GM18502 (cell line): Measurements from ENCODE around the gene GCN1.

Experiments
- ATAC-seq: cut with Tn5 transposase; IDR thresholded peaks from one replicate; pipeline ENCODE4 v1.9.1; 2021; ENCODE audit warnings: mild to moderate bottlenecking; ENCODE audit not compliant: unreplicated experiment, poor library complexity

Gene GCN1

GRCh38 chr12:120230326-120230973 is 35.9 kb upstream of the GCN1 start:
- ATAC-seq: no peak

DNA sequence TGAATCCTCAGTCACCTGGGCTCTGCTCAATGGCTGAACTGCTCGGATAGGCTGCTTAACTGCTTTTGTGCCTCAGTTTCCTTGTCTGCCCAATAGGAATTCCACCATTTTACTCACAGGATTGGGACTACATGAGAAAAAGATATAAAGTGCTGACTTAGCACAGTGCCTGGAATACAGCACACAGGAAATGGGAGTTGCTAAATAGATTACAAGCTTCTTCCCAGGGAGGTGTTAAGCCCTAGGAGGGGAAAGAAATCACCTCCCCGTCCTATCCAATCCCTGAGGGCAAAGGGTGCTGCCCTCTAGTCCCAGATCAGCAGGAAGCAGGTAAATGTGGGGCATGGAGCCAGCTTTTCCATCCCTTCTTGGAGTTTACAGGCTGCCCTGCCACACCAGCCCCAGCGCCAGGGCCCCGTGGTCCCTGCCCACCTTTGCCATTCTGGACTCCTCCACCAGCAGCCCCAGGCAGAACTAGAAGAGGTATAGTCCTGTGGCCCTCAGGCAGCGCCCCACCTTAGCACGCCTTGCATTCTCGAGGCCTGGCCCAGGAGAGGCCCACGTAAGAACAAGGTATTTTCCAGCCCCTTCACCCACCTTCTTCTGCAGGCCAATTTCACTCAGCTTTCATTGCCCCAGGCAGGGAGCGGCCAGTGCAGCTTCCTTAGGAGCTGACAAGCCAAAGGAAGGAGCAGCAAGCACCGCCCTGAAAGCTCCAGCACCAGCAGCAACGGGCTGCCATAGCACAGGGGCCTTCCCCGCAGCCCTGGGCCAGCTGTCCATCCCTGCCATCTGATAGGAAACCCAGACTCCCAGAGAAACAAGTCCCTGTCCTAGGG is 35.2 kb upstream of the GCN1 start:
- ATAC-seq: no peak

GRCh38 chr12:120229071-120229486 is 34.6 kb upstream of the GCN1 start:
- no peak for ATAC-seq

DNA sequence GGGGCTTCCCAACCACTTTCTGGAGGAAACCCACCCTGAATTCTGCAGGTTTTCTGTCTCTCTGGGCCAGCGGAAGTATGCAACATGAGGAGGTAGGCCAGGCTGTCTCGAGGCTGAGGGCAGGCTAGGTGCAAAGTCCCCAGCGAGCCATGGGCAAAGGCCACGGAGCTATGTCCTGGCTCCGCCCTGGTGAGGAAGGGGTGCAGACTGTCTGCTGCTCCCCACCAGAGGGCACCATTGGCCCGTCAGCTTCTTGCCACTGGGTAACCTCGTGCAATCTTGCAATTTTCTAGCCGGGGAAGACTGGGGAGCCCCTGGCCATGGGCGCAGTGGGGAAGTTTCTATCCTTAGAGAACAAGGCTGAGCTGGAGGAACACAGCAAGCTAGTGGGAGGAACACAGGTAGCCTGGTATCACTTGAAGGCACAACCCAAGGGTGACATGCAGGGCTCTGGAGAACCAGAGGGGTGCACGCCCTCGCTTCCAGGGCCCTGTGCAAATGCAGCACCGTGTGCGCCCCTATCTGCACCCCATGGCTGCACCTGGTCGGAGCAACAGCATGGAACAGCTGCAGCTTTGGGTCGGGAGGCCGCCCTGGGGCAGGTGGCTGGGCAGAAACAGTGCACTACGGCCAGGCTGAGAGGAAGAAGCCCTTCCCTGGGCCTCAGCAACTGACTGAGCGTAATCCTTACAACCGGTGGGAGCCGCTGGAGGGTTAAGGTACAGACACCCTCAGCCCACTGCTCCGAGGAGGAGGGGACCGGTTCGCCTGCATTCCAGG is 34.0 kb upstream of the GCN1 start:
- ATAC-seq: peak; percentile 66

DNA sequence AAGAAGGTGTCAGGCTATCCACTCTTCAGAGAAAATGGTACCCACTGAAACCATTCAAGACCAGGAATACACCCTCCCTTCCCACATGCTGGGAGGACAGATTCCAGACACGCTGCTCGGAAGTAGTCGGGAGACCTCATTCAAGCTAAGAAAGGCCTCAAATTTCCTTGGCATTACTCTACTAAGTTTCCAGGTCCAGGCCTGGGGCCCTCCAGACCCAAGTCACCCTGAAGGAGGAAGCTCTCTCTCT is 33.5 kb upstream of the GCN1 start:
- peak; percentile 4 for ATAC-seq

DNA sequence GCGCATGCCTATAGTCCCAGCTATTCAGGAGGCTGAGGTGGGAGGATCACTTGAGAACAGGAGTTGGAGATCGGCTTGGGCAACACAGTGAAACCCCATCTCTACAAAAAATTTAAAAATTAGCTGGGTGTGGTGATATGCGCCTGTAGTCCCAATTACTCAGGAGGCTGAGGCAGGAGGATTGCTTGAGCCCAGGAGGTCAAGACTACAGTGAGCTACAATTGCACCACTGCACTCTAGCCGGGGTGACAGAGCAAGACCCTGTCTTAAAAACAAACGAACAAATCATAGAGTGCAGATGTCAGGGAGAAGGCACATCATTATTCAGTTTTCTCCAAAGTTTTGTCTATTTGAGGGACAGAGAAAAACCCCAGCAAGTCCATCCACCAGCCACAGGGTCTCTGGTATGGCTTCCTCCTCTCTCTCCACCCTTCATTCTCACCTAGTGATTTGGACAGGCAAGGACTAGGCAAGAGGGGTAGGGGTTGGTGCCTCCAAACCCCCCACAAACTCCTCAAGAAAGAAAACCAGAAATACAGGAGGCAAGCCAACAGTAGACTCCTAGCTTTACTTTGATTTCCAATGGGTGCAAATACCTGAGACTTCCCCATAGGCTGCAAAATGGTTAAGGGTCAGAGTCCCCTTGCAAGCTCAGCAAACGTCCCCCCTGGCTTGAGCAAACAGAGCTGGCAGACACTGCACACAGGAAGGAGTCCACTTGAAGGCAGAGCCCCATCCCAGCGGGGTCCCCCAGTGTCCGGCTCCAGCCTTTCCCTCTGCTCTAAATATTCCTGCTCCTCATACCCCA is 32.9 kb upstream of the GCN1 start:
- no peak for ATAC-seq

DNA sequence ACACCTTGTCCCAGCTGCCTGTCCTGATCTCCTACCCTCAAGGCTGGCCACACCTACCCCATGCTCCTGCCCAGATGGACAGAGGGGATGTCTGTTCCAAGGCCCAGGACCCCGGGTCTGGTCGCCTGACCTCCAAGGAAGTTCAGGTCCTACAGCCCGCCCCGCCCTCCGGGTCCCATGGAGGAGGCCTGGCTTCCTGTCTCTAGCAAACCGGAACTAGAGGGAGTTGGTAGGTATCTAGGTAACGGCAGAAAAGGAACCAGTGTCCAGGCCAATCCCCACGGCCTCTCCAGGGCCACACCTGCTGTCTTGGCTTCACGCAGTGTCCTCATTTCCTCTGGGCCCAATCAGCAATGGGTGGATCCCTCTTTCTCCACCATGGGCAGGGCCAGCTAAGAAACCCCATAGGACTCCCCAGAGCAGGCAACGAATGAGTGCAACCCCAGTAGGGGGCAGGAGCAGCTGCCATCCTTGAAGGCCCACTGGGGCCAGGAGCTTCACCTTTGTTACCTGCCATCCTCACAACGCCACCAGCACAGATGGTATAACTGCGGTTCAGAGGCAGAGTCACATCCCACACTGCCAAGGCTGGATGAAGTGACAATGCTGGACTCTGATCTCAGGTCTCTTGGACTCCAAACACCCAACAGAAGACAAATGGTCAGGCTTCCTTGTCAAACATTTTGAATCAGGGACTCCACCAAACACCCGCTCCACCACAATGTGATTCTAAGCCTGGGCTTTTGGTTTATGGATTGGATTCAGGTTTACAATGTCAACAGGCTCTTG is 31.5 kb upstream of the GCN1 start:
- peak; percentile 40 for ATAC-seq

GRCh38 chr12:120225200-120225558 is 30.7 kb upstream of the GCN1 start:
- no peak for ATAC-seq

DNA sequence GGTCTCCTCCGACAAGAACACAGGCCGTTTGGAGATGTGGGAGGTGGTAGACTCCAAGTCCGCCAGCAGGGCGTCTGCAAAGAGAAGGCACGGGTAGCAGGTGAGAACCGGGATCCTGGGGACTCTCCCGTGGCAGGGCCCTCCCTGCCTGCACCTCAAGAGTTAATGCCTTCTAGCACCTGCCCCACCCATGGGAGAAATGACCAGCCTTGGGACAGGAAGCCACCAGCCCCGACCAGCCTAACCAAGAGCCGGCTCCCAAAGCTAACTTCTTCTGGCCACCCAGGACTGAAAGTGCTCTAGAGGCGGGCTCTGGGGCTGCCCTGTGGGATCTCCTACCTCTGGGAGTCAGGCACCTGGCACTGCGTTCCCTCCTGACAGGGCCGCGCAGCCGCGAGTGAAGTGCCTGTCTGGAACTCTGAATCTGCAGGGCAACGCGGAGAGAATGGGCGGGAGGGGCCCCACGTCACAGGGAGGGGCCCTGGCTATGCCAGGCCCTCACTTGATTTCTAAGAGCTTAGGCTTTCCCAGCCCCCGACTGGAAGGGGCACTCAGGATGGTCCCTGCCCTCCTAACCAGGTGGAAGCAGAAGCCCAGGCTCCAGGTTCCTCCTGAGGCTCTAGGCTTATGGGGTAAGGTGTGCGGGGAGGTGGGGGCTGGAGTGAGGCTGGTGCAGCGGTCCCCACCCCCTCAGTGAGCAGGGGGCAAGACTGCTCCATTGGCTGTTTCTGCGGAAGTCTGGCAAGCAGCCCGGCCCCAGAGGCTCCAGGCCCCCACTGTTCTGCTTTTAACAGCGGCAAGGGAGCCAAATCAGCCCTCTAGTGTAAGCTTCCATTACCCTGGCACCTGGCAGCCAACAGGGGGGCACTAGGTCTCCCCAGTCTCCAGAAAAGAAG is 30.0 kb upstream of the GCN1 start:
- ATAC-seq: no peak

DNA sequence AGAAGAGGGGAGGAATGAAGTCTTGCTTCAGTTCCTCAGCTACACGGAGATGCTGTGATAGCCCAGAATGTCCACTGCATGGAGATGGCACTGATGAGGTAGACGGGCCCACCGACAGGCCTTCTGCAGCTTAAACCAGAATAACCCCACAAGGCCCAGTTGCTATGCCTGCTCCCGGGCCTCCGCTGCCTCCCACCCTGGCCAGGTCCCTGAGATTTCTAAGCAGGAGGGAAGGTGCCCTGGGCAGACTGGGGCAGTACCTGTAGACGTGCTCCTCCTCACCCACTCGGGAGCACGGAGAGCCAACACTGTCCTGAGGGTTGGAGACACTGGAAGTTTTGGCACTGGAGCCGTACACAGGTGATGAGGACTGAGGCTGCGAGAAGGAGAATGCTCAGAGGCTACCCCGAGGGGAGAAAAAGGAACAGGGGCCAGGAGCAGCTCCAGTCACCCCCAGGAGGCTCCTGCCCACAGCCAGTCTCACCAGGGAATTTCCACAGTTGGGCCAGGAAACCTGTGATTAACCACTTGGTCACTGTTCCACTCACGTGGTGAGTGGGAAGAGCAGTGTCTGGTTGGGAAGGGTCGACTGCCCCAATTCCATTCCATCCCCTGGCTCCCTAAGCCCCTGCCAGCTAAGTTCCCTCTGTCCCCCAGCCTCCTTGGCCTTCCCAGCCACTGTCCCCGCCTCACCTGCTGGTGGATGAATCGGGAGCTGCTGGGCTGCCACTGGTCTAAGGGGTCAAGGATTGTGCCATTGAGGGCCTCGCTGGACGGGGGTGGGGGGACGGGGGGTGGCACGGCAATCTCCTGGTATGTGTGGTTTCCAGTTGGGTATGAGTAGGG is 29.2 kb upstream of the GCN1 start:
- no peak for ATAC-seq

GRCh38 chr12:120222288-120222832 is 27.8 kb upstream of the GCN1 start:
- no peak for ATAC-seq

DNA sequence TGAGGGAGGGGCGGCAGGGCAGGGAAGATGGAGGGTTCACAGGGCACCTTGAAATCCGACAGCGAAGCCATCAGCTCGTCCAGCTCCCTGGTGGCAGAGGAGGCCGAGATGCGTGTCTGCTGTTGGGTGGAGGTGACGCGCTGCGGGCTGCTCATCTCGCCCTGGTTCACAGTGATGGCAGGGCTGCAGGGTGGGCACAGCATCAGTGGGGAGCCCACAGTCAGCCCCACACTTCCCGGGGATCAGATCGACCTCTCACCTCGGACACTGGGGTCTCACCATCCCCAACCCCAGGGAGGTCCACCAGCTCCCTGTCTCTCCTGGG is 27.0 kb upstream of the GCN1 start:
- ATAC-seq: no peak

GRCh38 chr12:120220838-120221575 is 26.5 kb upstream of the GCN1 start:
- ATAC-seq: no peak

DNA sequence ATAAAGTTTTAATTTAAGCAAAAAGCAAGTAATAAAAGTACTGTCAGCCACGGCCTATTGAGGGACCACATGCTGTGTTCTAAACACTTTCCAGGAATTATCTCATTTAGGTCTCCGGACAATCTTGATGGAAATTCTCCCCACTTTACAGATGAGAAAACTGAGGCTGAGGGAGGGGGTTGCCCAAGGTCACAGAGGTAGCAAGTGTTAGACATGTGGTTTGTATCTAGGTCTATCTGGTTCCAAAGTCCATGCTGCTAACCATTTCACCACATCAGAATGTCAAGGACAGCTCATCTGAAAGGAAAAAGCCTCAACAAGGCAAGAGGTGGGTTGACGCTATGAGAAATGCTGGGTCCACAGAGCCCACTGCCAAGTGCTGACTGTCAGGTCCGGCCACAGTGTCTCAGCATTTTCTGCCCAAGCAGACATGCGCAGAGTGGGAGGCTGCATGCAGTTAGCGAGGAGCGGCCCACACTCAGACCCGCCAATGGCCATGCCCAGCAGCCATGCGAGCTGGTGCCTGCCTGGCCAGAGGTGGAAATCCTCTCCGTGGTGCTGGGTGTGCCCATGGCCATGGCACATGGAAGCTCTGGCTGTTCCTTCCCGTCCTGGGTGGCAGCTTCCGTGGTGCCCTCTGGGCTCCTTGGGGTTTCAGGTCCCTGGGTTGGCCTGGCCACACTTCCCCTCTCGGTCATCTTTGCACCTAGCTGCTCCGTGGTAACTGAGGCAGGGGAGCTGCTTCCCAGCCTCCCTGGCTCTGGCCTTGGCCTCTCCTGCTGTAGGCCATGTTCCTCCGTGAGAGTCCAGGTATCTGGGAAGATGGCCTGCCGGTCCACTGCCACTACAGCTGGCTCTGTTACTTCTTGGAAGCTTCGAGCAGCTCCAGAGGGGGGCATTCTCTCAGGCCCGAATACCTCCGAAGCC is 24.4 kb upstream of the GCN1 start:
- no peak for ATAC-seq

GRCh38 chr12:120216742-120217605 is 22.5 kb upstream of the GCN1 start:
- no peak for ATAC-seq
